Liver (tissue), 3 donors: ENCODE data around the gene LRMDA.

ENCODE experiments used
- ATF3 ChIP-seq: IDR thresholded peaks from 2 replicates; pipeline ENCODE4 v1.6.1; 2016; ENCODE audit warnings: antibody characterized with exemption
- CTCF ChIP-seq: fragments of 150-350 bp; IDR thresholded peaks from 2 replicates; pipeline ENCODE4 v1.5.1; 2017; ENCODE audit warnings: improper control_type of control experiment, low read depth, low read length; ENCODE audit not compliant: missing input control
- EGR1 ChIP-seq, 2 donors: IDR thresholded peaks; 2 replicates each; pipeline ENCODE4 v1.6.1; 2016 to 2018; ENCODE audit warnings: antibody characterized with exemption in 2 of 2, low read depth in 2 of 2
- FOXA2 ChIP-seq: IDR thresholded peaks from 2 replicates; pipeline ENCODE4 v1.6.1; 2016; ENCODE audit warnings: antibody characterized with exemption
- GABPA ChIP-seq, 2 donors: IDR thresholded peaks in 1 of 2; conservative IDR thresholded peaks in 1 of 2; 2 replicates each; pipeline ENCODE4 v1.6.1; 2016; ENCODE audit warnings: antibody characterized with exemption in 2 of 2, mild to moderate bottlenecking in 1 of 2, moderate library complexity in 1 of 2
- JUND ChIP-seq, 2 donors: IDR thresholded peaks; 2 replicates each; pipeline ENCODE4 v1.6.1; 2016; ENCODE audit warnings: antibody characterized with exemption in 2 of 2
- REST ChIP-seq: IDR thresholded peaks from 2 replicates; pipeline ENCODE4 v1.6.1; 2016; ENCODE audit warnings: antibody characterized with exemption, mild to moderate bottlenecking
- RXRA ChIP-seq, 2 donors: IDR thresholded peaks; 2 replicates each; pipeline ENCODE4 v1.6.1; 2017 to 2018; ENCODE audit warnings: antibody characterized with exemption in 2 of 2, mild to moderate bottlenecking in 1 of 2
- SP1 ChIP-seq: IDR thresholded peaks from 2 replicates; pipeline ENCODE4 v1.6.1; 2018; ENCODE audit warnings: antibody characterized with exemption, mild to moderate bottlenecking
- TAF1 ChIP-seq: conservative IDR thresholded peaks from 2 replicates; pipeline ENCODE4 v1.6.1; 2016; ENCODE audit warnings: antibody characterized with exemption, mild to moderate bottlenecking
- YY1 ChIP-seq: IDR thresholded peaks from 2 replicates; pipeline ENCODE4 v1.6.1; 2016; ENCODE audit warnings: antibody characterized with exemption, mild to moderate bottlenecking
- ZBTB33 ChIP-seq: IDR thresholded peaks from 2 replicates; pipeline ENCODE4 v1.6.1; 2016; ENCODE audit warnings: antibody characterized with exemption
- TF ChIP-seq, protein P1 (sequence below): IDR thresholded peaks from 2 replicates; pipeline ENCODE4 v1.6.1; 2016; ENCODE audit warnings: antibody characterized with exemption
- donor health status: healthy.
- donor health status: healthy.

DNA sequence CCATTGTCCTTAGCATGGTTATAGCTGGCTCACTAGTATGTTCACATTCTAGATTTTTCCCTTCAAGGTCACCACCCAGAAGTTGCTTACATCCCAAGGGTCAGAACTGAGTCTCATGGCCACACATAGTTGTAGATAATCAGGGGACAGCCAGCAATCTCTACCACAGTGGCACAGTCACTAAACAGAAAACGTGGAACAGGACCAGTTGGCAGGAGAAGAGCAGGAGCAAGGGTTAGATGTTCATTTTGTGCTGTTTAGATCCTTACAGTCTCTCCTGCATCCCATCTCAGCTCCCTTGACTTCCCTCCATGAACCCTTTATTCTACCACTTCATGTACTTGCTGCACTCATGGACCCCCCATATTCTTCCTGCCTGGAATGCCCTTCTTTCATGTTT lies 73.9 kb downstream of the LRMDA start:
- TF ChIP-seq CTCF (no peak), EGR1 (IDR thresholded peaks at IDR 0.05; ENCODE audit: low read depth in 2 of 2) (no peak), GABPA (IDR thresholded peaks at IDR 0.05 in 1 of 2, conservative IDR thresholded peaks at IDR 0.05 in 1 of 2) (no peak), TAF1 (no peak), ZBTB33 (no peak), REST (no peak), YY1 (no peak), SP1 (no peak), FOXA2 (no peak), ATF3 (no peak), JUND (IDR thresholded peaks at IDR 0.05) (no peak), RXRA (IDR thresholded peaks at IDR 0.05) (no peak)
- TF ChIP-seq, protein P1, sequence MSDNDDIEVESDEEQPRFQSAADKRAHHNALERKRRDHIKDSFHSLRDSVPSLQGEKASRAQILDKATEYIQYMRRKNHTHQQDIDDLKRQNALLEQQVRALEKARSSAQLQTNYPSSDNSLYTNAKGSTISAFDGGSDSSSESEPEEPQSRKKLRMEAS = no peak
